ENCODE measurements around the gene CDKAL1. TPM values are rescaled to one million over a fixed set of nuclear protein-coding genes. Genes with fewer than 3 reads are reported as not detected.

The CDKAL1 gene
- total and polyA plus RNA-seq, 10 donors, result 4.8 to 26.9 (median 20.1) TPM

DNA sequence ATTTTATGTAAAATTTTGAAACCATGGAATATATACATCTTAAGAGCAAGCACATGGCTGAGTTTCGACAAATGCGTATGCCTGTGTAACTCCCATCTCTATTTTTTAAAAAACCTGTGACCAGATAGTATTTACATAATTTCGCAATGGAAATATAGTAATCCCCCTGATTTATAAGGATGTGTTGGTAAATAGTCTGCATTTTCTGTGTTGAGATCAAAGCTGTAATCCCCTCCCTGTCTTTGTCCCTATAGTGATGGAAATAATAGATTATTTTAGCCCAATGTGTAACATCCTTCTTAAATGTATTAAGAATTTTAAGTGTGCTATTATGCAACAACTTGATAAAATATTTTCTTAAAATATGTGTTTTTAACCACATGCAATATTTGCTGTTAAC, 267.3 kb downstream of the CDKAL1 start:
- WGBS, 5 donors, result 97 to 99% (median 98%) methylated on average over 3 of the region's 3 CpGs
- Histone ChIP-seq H3K27me3 (replicated peaks in 1 of 7) (no peaks in the 10 kb centered on the region), H3K4me1 (no peaks in the 10 kb centered on the region), H3K36me3 (peaks cover 0 to 16% (median 0%) of the 10 kb centered on the region in 6 donors), H3K9me3 (peaks cover 3 to 23% (median 16%) of the 10 kb centered on the region in 8 donors), H3K4me3 (no peak overlapping the region), H3K27ac (no peak overlapping the region)
- TF ChIP-seq POLR2AphosphoS5 (IDR thresholded peaks at IDR 0.05), result no peak
- TF ChIP-seq POLR2A (IDR thresholded peaks at IDR 0.05), result no peak
- TF ChIP-seq, protein P1, sequence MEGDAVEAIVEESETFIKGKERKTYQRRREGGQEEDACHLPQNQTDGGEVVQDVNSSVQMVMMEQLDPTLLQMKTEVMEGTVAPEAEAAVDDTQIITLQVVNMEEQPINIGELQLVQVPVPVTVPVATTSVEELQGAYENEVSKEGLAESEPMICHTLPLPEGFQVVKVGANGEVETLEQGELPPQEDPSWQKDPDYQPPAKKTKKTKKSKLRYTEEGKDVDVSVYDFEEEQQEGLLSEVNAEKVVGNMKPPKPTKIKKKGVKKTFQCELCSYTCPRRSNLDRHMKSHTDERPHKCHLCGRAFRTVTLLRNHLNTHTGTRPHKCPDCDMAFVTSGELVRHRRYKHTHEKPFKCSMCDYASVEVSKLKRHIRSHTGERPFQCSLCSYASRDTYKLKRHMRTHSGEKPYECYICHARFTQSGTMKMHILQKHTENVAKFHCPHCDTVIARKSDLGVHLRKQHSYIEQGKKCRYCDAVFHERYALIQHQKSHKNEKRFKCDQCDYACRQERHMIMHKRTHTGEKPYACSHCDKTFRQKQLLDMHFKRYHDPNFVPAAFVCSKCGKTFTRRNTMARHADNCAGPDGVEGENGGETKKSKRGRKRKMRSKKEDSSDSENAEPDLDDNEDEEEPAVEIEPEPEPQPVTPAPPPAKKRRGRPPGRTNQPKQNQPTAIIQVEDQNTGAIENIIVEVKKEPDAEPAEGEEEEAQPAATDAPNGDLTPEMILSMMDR (IDR thresholded peaks at IDR 0.05 in 8 of 11, conservative IDR thresholded peaks at IDR 0.05 in 3 of 11), result no peak
- no peak for DNase-seq
- intact Hi-C loops (cut with DNase I; ENCODE audit: low total_unique reads), result no loop called here

DNA sequence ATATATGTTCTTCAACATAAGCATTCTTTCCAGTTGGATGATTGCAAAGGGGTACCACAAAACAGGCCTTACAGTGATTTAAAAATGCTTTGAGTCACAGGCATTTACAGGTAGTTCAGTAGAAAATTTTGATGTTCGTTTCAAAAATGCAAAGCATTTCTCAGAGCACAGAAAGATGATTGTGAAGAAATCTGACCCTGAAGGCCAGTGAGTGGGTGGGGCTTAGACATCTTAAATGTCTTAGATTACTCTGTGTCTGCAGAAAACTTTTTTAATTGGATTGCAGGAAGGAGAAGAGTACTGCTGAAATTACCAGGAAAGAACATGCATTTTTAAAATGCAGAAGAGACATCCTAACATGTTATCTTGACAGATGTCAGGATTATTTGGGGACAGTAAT, 268.3 kb downstream of the CDKAL1 start:
- H3K27ac ChIP-seq, result no peak overlapping the region
- no peak for DNase-seq
- peaks cover 7 to 29% (median 24%) of the 10 kb centered on the region in 8 donors for H3K9me3 ChIP-seq
- no peaks in the 10 kb centered on the region for H3K27me3 ChIP-seq (replicated peaks in 1 of 7)
- H3K4me3 ChIP-seq, result no peak overlapping the region
- TF ChIP-seq, protein P1 (IDR thresholded peaks at IDR 0.05 in 8 of 11, conservative IDR thresholded peaks at IDR 0.05 in 3 of 11), result no peak
- TF ChIP-seq POLR2AphosphoS5 (IDR thresholded peaks at IDR 0.05), result no peak
- no peak for TF ChIP-seq POLR2A (IDR thresholded peaks at IDR 0.05)
- H3K4me1 ChIP-seq, result no peaks in the 10 kb centered on the region
- intact Hi-C loops (cut with DNase I; ENCODE audit: low total_unique reads), result no loop called here
- 58 to 78% (median 65%) methylated on average over 1 of the region's 1 CpG for WGBS, 5 donors
- peaks cover 0 to 23% (median 0%) of the 10 kb centered on the region in 6 donors for H3K36me3 ChIP-seq

DNA sequence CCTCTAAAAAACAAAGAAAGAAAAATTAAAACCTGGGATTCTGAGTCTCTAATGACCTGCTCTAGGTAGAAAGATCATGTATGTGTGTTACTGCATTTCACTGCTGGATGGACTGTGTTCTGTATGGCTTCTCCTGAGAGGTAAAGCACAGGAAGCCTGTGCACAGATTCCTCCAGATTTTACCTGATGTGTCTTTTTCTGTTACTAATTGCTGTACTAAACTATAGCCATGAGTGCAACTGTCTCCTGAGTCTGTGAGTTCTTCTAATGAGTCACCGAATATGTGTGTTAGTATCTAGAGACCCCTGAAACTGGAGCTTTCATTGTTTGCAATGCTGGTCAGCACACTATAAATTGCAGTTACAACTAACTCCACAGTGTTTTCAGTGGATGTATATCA, 270.8 kb downstream of the CDKAL1 start:
- intact Hi-C loops (cut with DNase I; ENCODE audit: low total_unique reads), result no loop called here
- DNase-seq, result no peak
- no peak for TF ChIP-seq POLR2AphosphoS5 (IDR thresholded peaks at IDR 0.05)
- TF ChIP-seq, protein P1 (IDR thresholded peaks at IDR 0.05 in 8 of 11, conservative IDR thresholded peaks at IDR 0.05 in 3 of 11), result no peak
- no peak for TF ChIP-seq POLR2A (IDR thresholded peaks at IDR 0.05)
- Histone ChIP-seq H3K9me3 (peaks cover 7 to 29% (median 20%) of the 10 kb centered on the region in 8 donors), H3K27ac (no peak overlapping the region), H3K36me3 (peaks cover 0 to 19% (median 0%) of the 10 kb centered on the region in 6 donors), H3K4me3 (no peak overlapping the region), H3K27me3 (replicated peaks in 1 of 7) (no peaks in the 10 kb centered on the region), H3K4me1 (no peaks in the 10 kb centered on the region)
- WGBS, 5 donors, result 81 to 90% (median 86%) methylated on average over 1 of the region's 1 CpG

DNA sequence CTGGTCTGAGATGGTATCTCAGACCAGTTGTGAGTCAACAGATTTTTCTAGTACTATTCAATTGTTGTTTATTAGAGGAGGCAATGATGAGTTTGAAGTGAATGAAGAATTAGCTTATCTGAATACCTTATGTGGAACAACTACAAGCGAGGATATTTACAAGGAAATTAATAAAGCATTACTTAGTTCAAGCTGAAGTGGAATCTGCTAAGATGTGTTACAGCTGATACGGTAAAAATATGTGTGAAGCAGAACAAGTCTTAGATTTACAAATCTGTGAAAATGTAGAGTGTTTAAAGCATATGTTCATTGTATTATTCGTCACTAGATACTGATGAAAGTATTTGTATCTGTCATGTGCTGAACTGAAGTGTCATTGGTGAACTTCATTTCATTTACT, 272.4 kb downstream of the CDKAL1 start:
- DNase-seq, result no peak
- TF ChIP-seq, protein P1 (IDR thresholded peaks at IDR 0.05 in 8 of 11, conservative IDR thresholded peaks at IDR 0.05 in 3 of 11), result no peak
- TF ChIP-seq POLR2AphosphoS5 (IDR thresholded peaks at IDR 0.05) (no peak), POLR2A (IDR thresholded peaks at IDR 0.05) (no peak)
- peaks cover 7 to 29% (median 20%) of the 10 kb centered on the region in 8 donors for H3K9me3 ChIP-seq
- no peaks in the 10 kb centered on the region for H3K27me3 ChIP-seq (replicated peaks in 1 of 7)
- peaks cover 0 to 19% (median 0%) of the 10 kb centered on the region in 6 donors for H3K36me3 ChIP-seq
- no peaks in the 10 kb centered on the region for H3K4me1 ChIP-seq
- H3K27ac ChIP-seq, result no peak overlapping the region
- H3K4me3 ChIP-seq, result no peak overlapping the region
- 58 to 99% (median 97%) methylated on average over 3 of the region's 3 CpGs for WGBS, 5 donors
- intact Hi-C loops (cut with DNase I; ENCODE audit: low total_unique reads), result no loop called here

Data from spleen (tissue), 11 donors.